Activated CD8-positive, alpha-beta memory T cell treated with anti-CD3 and anti-CD28 coated beads for 24 hours (primary cell): ENCODE results near the gene NKAP.
"Not testable (repeated sequence)": the region's sequence is repeated elsewhere in the genome, so short reads cannot be mapped to it uniquely, and the experiment has no call there.

ENCODE experiments used
- DNase-seq: peaks from one replicate; pipeline ENCODE4 v3.0.0-alpha.2; 2020

NKAP gene

GRCh38 chrX:119935215-119935874, 8.2 kb downstream of the NKAP start:
- no peak for DNase-seq

GRCh38 chrX:119922391-119922790, 21.2 kb downstream of the NKAP start:
- peak; percentile 15 for DNase-seq

DNA sequence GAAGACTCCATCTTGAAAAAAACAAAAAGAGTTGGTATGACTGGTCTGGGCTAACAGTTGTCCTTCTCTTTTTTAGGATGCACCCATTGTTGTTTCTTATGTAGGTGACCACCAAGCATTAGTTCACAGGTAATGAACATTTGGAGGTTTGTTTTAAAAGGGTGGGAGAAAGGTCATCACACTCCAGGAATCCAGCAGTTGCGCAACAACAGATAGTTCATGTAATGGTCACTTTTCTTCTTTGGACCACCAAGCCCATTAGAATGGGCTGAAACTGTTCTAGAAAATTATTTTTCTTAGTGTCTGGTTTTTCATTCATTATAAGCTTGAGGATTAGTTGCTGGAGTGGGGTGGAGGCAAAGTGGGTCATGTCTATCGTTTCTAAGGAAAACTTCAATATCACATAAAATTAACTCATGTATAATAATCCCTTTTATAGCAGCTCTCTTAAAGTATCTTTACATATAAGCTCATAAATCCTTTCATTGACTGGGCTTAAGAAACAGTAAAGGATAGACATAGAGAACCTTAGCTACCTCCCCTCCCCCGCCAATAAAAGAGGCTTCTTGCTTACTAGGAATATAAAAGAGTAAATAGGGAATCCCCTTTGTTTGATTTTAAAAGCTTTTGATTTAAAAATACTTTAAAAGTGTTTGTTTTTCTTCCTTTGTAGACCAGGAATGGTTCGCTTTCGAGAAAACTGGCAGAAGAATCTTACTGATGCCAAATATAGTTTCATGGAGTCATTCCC, 23.5 kb downstream of the NKAP start:
- DNase-seq, result no peak

DNA sequence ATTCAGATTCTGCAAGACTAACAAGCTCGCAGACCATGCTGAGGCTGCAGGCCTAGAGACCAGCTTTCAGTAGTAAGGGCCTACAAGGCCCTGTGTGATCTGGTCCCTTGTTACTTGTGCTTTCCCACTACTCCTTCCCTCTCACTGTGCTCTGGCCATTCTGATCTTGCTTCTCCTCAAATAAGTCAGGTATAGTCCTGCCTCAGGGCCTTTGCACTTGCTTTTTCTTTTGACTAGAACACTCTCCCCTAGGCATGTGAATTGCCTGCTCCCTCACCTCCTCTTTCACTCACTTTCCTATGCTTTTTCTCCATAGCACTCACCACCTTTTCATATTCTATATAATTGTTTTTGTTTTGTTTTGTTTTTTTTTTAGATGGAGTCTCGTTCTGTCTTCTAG, 25.7 kb downstream of the NKAP start:
- peak; percentile 7 for DNase-seq

GRCh38 chrX:119916310-119916709, 27.2 kb downstream of the NKAP start:
- DNase-seq, result no peak

DNA sequence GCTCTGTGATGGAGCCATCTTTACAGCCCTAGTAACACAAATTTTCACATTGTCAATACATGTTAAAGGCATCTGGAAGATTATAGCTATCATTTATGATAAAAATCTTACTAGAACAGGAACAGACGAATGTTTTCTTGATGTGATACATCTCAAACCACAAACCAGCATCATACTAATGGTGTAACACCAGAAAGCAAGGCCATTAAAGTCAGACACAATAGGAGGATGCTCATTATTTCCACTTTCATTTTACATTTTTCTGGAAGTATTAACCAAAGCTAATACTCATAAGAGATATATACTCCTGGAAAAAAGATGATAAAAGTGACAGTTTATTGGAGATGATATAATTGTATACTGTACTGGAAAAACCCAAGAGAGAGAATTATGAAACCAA, 42.6 kb downstream of the NKAP start:
- no peak for DNase-seq

- no peak for DNase-seq
These were observed 44.4 kb downstream of the NKAP start for GRCh38 chrX:119899125-119899524.

GRCh38 chrX:119895843-119896326, 47.7 kb downstream of the NKAP start, which contains the start of gene AKAP14:
TSS of gene AKAP14 (plus strand) at chrX:119895893. CDS start at chrX:119903224, 7,331 bp downstream.
- no peak for DNase-seq

DNA sequence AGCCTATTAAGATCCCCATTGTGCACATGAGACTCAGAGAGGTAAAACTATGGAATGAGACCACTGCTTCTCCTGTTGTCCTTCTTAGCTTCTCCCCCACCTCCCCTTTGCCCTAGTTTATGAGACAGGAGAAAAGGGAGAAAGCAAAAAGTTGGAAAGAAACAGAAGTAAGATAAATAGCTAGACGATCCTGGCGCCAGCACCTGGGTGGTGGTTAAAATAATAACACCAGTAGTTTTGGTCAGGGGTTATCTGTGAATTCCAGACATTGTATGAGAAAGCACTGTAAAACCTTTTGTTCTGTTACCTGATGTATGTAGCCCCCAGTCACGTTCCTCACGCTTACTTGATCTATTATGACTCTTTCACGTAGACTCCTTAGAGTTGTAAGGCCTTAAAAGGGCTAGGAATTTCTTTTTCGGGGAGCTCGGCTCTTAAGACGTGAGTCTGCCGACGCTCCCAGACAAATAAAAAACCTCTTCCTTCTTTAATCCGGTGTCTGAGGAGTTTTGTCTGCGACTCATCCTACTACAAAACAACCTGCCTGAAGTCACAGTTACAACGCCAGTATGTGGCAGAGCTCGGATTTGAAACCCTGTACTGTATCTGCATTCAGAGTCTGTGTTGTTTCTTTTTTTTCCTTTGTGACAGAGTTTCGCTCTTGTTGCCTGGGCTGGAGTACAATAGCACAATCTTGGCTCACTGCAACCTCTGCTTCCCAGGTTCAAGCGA, 51.4 kb downstream of the NKAP start:
- DNase-seq, result not testable (repeated sequence)

GRCh38 chrX:119890626-119891025, 52.9 kb downstream of the NKAP start:
- DNase-seq, result not testable (repeated sequence)

GRCh38 chrX:119887721-119888425, 55.7 kb downstream of the NKAP start:
- DNase-seq, result peak; percentile 75

DNA sequence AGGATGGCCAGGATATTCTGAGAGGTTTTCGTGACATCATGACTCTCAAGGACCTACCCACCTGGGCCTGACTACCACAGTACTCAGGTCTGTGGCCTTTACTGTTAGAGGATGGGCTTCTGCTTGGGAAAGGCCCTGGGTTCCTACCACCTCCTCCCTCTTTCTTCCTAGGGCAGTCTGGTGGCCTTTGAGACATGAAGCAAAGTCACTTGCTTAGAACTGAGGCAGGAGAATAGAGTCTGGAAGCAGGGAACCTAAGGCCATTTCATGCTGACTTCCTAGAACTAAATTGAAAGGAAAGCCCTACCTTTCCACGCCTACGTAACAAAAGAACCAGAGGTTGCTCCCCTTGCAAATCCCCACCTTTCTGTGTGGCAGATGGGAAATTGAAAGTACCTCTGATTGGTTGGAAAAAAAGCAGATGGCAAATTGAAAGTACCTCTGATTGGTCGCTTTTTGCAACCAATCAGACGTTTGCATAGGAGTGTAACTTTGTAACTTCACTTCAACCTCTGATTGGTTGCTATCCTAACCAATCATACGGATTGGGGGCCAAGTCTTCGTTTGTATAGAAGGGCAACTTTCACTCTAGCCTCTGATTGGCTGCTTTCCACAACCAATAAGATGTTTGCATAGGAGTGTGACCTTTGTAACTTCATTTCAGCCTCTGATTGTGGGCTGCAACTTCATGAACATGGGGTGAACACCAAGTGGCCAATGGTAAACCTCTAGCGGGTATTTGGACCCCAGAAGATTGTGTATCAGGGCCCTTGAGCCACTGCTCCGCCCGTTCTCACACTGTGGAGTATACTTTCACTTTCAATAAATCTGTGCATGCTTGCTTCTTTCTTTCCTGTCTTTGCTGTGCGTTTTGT, 57.8 kb downstream of the NKAP start:
- DNase-seq, result no peak

DNA sequence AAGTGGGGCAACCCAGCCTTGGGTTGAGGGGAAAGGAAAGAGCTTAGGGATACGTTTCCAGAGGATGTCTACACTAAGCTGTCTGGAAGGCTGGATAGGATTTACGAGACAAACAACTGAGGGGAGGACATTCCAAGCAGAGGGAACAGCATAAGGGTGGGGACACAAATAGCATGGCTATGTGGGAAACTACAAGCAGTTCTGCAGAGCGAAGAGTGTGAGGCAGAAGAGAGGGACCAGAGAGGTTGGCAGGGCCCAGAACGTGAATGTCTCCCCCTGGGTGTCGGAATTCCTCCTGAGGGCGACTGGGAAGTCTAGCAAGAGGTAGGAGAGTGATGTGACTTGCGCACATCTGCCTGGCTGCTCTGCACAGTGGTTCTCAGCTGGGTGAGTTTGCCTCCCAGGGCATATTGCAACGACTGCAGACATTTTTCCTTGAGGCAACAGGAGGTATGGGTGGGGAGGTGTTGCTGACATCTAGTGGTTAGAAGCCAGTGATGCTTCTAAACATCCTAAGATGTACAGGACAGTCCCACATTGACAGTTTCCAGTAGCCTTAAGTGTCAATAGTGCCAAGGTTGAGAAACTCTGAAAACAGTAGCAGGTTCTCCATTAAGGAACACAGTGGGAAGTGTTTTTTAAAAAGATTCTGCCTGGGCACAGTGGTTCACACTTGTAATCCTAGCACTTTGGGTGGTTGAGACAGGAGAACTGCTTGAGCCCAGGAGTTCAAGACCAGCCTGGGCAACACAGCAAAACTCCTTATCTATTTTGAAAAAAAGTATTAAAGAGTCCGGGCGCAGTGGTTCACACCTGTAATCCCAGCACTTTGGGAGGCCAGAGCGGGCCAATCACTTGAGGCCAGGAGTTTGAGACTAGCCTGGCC, 62.8 kb downstream of the NKAP start:
- no peak for DNase-seq

DNA sequence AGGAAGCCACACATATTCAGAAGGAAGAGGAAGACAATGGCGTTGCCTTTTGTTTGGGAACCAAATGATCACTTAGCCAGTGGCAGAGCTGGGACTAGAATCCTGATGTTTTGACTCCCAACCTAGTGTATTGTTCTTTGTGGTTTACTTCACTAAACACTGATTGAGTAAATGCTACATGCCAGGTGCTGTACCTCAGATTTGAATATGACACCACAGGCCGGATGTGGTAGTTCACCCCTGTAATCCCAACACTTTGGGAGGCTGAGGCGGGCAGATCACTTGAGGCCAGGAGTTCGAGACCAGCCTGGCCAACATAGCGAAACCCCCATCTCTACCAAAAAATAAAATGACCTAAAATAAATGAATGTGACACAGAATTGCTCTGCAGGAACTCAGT, 63.5 kb downstream of the NKAP start:
- no peak for DNase-seq

- no peak for DNase-seq
These were observed 64.8 kb downstream of the NKAP start for GRCh38 chrX:119878740-119879139.

- DNase-seq, result peak; percentile 88
These were observed 71.8 kb downstream of the NKAP start, which contains the start of the genes NDUFA1 and RNF113A for GRCh38 chrX:119871599-119872395. TSS of gene NDUFA1 (plus strand) at chrX:119871832. CDS start at chrX:119871912, 80 bp downstream. TSS of gene RNF113A (minus strand) at chrX:119871733. CDS start at chrX:119871613, 120 bp downstream.

GRCh38 chrX:119871245-119871598, 72.3 kb downstream of the NKAP start:
- DNase-seq, result no peak
